ENCODE measurements around the gene MGAT4B. TPM values are rescaled to one million over a fixed set of nuclear protein-coding genes. Genes with fewer than 3 reads are reported as not detected.

MGAT4B gene
- total and polyA plus RNA-seq, 2 of the 13 experiments (the other 11 are each of a cell fraction or from before 2014, with no cell fraction given) = 93.5 to 130 TPM

- no peak for TF ChIP-seq NFE2L1 (CRISPR knock-in tag; IDR thresholded peaks at IDR 0.05; ENCODE audit: borderline replicate concordance)
- peak; percentile 29; the same call in 1 of the 2 replicates for TF ChIP-seq ZNF768 (CRISPR knock-in tag; IDR thresholded peaks at IDR 0.05)
- TF ChIP-seq, protein P1, sequence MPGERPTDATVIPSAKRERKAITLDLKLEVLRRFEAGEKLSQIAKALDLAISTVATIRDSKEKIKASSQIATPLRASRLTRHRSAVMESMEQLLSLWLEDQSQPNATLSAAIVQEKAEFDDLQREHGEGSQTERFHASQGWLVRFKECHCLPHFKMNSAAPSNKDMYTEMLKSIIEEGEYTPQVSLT (CRISPR knock-in tag; IDR thresholded peaks at IDR 0.05; ENCODE audit: borderline replicate concordance, low read depth) = no peak
- TF ChIP-seq, protein P2, sequence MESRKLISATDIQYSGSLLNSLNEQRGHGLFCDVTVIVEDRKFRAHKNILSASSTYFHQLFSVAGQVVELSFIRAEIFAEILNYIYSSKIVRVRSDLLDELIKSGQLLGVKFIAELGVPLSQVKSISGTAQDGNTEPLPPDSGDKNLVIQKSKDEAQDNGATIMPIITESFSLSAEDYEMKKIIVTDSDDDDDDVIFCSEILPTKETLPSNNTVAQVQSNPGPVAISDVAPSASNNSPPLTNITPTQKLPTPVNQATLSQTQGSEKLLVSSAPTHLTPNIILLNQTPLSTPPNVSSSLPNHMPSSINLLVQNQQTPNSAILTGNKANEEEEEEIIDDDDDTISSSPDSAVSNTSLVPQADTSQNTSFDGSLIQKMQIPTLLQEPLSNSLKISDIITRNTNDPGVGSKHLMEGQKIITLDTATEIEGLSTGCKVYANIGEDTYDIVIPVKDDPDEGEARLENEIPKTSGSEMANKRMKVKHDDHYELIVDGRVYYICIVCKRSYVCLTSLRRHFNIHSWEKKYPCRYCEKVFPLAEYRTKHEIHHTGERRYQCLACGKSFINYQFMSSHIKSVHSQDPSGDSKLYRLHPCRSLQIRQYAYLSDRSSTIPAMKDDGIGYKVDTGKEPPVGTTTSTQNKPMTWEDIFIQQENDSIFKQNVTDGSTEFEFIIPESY (CRISPR knock-in tag; IDR thresholded peaks at IDR 0.05) = peak; percentile 94
- no peak for TF ChIP-seq TBL1XR1 (IDR thresholded peaks at IDR 0.05; ENCODE audit: borderline replicate concordance, low read length, partially characterized antibody)
- TF ChIP-seq TCF7L2 (IDR thresholded peaks at IDR 0.05; ENCODE audit: low read depth, low read length) = no peak
- TF ChIP-seq XBP1 (CRISPR knock-in tag; IDR thresholded peaks at IDR 0.05) = no peak
- no peak for TF ChIP-seq ZSCAN29 (CRISPR knock-in tag; conservative IDR thresholded peaks at IDR 0.05)
These were observed 32.9 kb upstream of the MGAT4B start (continued) for GRCh38 chr5:179839328-179840256.

Data from HepG2 (cell line).